Measurements from ENCODE around the gene ACSF2.

Gene ACSF2

GRCh38 chr17:50501054-50501453 is 75.0 kb downstream of the ACSF2 start:
- H3K27ac ChIP-seq (ENCODE audit: low read depth, low read length) = no peak overlapping the region
- no peaks in the 10 kb centered on the region for H3K9me2 ChIP-seq (replicated peaks; ENCODE audit: insufficient read depth, low read length)
- no peak overlapping the region for H3K4me3 ChIP-seq (ENCODE audit: insufficient read depth, low read length, poor library complexity, severe bottlenecking)
- H3K79me2 ChIP-seq (ENCODE audit: insufficient read depth, low read length) = no peaks in the 10 kb centered on the region
- TF ChIP-seq EZH2phosphoT487 (conservative IDR thresholded peaks at IDR 0.05; ENCODE audit: low read length) = no peak
- TF ChIP-seq CTCF (IDR thresholded peaks at IDR 0.05; ENCODE audit: insufficient read depth, low read length, poor library complexity, severe bottlenecking) = peak; percentile 38
- no peak overlapping the region for H2AFZ ChIP-seq (ENCODE audit: low read depth, low read length, severe bottlenecking)
- no peaks in the 10 kb centered on the region for H4K20me1 ChIP-seq (ENCODE audit: low read depth, low read length)
- H3K9me3 ChIP-seq (ENCODE audit: insufficient read depth, low read length) = no peaks in the 10 kb centered on the region
- H3F3A ChIP-seq (ENCODE audit: insufficient read depth) = 0 out of 2 replicates have a peak, but pooled peaks cover 4% of the 10 kb centered on the region
- H3K36me3 ChIP-seq (ENCODE audit: low read length) = no peaks in the 10 kb centered on the region
- no peaks in the 10 kb centered on the region for H3K27me3 ChIP-seq (ENCODE audit: low read length)
- no peak overlapping the region for H3K9ac ChIP-seq (ENCODE audit: low read length)
- no peak overlapping the region for H3K4me2 ChIP-seq (ENCODE audit: low read depth, low read length, poor library complexity, severe bottlenecking)

GRCh38 chr17:50502301-50502990 is 76.4 kb downstream of the ACSF2 start:
- Histone ChIP-seq H3K9ac (ENCODE audit: low read length) (no peak overlapping the region), H3K79me2 (ENCODE audit: insufficient read depth, low read length) (no peaks in the 10 kb centered on the region), H3F3A (ENCODE audit: insufficient read depth) (peaks cover 5% of the 10 kb centered on the region; the same call in 1 of the 2 replicates), H3K9me2 (replicated peaks; ENCODE audit: insufficient read depth, low read length) (no peaks in the 10 kb centered on the region), H3K4me2 (ENCODE audit: low read depth, low read length, poor library complexity, severe bottlenecking) (no peak overlapping the region), H4K20me1 (ENCODE audit: low read depth, low read length) (no peaks in the 10 kb centered on the region), H3K9me3 (ENCODE audit: insufficient read depth, low read length) (no peaks in the 10 kb centered on the region), H3K27ac (ENCODE audit: low read depth, low read length) (no peak overlapping the region), H3K36me3 (ENCODE audit: low read length) (no peaks in the 10 kb centered on the region), H3K4me3 (ENCODE audit: insufficient read depth, low read length, poor library complexity, severe bottlenecking) (no peak overlapping the region), H2AFZ (ENCODE audit: low read depth, low read length, severe bottlenecking) (no peak overlapping the region), H3K27me3 (ENCODE audit: low read length) (no peaks in the 10 kb centered on the region)
- TF ChIP-seq EZH2phosphoT487 (conservative IDR thresholded peaks at IDR 0.05; ENCODE audit: low read length) = no peak

GRCh38 chr17:50505591-50506130 is 79.6 kb downstream of the ACSF2 start:
- no peaks in the 10 kb centered on the region for H3K79me2 ChIP-seq (ENCODE audit: insufficient read depth, low read length)
- H3K9me3 ChIP-seq (ENCODE audit: insufficient read depth, low read length) = no peaks in the 10 kb centered on the region
- no peak overlapping the region for H3K4me2 ChIP-seq (ENCODE audit: low read depth, low read length, poor library complexity, severe bottlenecking)
- H3K4me3 ChIP-seq (ENCODE audit: insufficient read depth, low read length, poor library complexity, severe bottlenecking) = no peak overlapping the region
- H3K36me3 ChIP-seq (ENCODE audit: low read length) = no peaks in the 10 kb centered on the region
- no peak overlapping the region for H2AFZ ChIP-seq (ENCODE audit: low read depth, low read length, severe bottlenecking)
- H3K9me2 ChIP-seq (replicated peaks; ENCODE audit: insufficient read depth, low read length) = no peaks in the 10 kb centered on the region
- peaks cover 9% of the 10 kb centered on the region for H3F3A ChIP-seq (ENCODE audit: insufficient read depth)
- TF ChIP-seq CTCF (IDR thresholded peaks at IDR 0.05; ENCODE audit: insufficient read depth, low read length, poor library complexity, severe bottlenecking) (no peak), EZH2phosphoT487 (conservative IDR thresholded peaks at IDR 0.05; ENCODE audit: low read length) (no peak)
- no peaks in the 10 kb centered on the region for H3K27me3 ChIP-seq (ENCODE audit: low read length)
- no peak overlapping the region for H3K9ac ChIP-seq (ENCODE audit: low read length)
- H4K20me1 ChIP-seq (ENCODE audit: low read depth, low read length) = no peaks in the 10 kb centered on the region
- H3K27ac ChIP-seq (ENCODE audit: low read depth, low read length) = no peak overlapping the region

- Histone ChIP-seq H3K27ac (ENCODE audit: low read depth, low read length) (no peak overlapping the region), H3K4me2 (ENCODE audit: low read depth, low read length, poor library complexity, severe bottlenecking) (no peak overlapping the region), H2AFZ (ENCODE audit: low read depth, low read length, severe bottlenecking) (no peak overlapping the region), H3K27me3 (ENCODE audit: low read length) (no peaks in the 10 kb centered on the region), H3K9me2 (replicated peaks; ENCODE audit: insufficient read depth, low read length) (no peaks in the 10 kb centered on the region), H4K20me1 (ENCODE audit: low read depth, low read length) (no peaks in the 10 kb centered on the region), H3K4me3 (ENCODE audit: insufficient read depth, low read length, poor library complexity, severe bottlenecking) (no peak overlapping the region), H3K9me3 (ENCODE audit: insufficient read depth, low read length) (no peaks in the 10 kb centered on the region), H3K36me3 (ENCODE audit: low read length) (no peaks in the 10 kb centered on the region), H3F3A (ENCODE audit: insufficient read depth) (peaks cover 6% of the 10 kb centered on the region), H3K79me2 (ENCODE audit: insufficient read depth, low read length) (no peaks in the 10 kb centered on the region), H3K9ac (ENCODE audit: low read length) (no peak overlapping the region)
- TF ChIP-seq EZH2phosphoT487 (conservative IDR thresholded peaks at IDR 0.05; ENCODE audit: low read length) (no peak), CTCF (IDR thresholded peaks at IDR 0.05; ENCODE audit: insufficient read depth, low read length, poor library complexity, severe bottlenecking) (no peak)
These were observed 80.3 kb downstream of the ACSF2 start for GRCh38 chr17:50506298-50506697.

Measured in SU-DHL-6 (cell line).